ENCODE results near the gene INSRR. TPM values are rescaled to one million over a fixed set of nuclear protein-coding genes. Genes with fewer than 3 reads are reported as not detected.

INSRR gene
- total and polyA plus RNA-seq, 2 of the 4 experiments (the other 2 are of a cell fraction): not detected

DNA sequence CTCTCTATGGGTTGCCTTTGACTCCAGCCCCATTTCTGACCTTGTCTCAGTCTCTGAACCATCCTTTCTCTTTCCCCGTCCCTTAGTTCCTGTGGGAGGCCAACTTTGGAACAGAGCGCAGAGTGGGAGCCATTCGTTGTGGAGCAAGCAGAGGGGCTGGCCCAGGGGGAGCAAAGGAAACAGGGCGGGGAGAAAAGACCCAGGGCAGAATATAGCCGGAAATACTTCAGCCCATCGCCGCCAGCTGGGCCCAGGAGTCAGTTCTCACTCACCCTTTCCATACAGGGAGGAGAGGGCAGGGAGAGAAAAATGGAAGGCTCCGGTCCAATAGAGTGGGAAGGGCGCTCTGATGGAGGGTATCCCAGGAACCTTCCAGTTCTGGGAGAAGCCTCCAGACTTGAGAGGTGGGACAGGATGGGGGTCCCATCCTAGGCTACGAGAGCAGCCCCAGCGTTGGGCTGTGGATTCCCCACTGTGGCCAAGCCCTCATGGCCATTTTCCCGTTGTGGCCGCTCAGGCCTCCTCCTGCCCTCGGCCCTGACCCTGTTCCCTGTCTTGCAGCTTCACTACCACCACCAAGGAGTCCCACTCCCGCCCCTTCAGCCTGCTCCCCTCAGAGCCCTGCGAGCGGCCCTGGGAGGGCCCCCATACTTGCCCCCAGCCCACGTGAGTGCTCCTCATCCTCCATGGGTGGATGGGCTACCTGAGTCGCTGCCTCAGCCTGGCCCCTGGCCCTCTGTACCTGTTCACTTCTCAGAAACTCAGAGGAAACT lies 45.5 kb upstream of the INSRR start (continued):
- no peak for TF ChIP-seq SMC3 (IDR thresholded peaks at IDR 0.05; ENCODE audit: low read depth, low read length)

DNA sequence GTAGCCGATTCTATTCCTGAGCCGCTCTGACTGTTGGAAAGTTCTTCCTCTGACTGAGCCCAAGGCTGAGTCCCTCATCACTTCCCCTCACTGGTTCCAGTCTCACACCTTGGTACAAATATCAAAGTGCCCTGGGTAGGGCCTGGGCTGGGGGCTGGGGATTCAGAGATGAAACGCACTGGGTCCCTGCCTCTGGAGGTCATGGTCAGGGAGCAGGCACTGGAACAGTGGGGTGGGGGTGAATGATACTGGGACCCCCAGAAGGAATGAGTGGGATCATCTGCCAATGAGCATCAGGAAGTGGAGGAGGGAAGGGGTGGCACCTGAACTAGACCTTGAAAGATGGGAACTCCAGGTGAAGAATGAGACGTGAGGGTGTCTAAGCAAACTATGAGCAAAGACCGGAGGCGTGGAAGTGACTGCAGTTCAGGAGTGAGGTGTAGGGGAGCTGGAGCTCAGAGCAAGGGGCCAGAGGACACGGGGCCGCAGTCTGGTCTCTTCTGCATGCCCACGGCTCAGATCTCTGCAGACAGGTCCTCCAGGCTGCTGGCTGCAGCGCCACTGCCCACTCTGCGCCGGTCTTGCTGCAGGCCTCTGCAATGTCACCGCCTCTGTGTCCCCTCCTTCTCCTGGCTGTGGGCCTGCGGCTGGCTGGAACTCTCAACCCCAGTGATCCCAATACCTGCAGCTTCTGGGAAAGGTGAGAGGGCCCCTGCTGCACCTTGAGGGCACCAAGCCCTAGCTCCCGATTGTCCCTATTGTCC lies 44.6 kb upstream of the INSRR start:
- H3K18ac ChIP-seq (ENCODE audit: low read depth, low read length): no peak overlapping the region
- H2BK20ac ChIP-seq (ENCODE audit: low read depth, low read length): no peak overlapping the region
- in situ Hi-C loops (cut with MboI; ENCODE audit: low sequenced_read_pairs) (no loop called here), dilution Hi-C loops (cut with HindIII; ENCODE audit: low sequenced_read_pairs, unreplicated experiment) (no loop called here), intact Hi-C loops (cut with micrococcal nuclease) (no loop called here)
- peaks cover 15% of the 10 kb centered on the region for H3K9me1 ChIP-seq (ENCODE audit: insufficient read depth, low read length)
- H3K27ac ChIP-seq (ENCODE audit: insufficient read depth, low read length): no peak overlapping the region
- H3K27me3 ChIP-seq (ENCODE audit: control insufficient read depth, insufficient read depth, low read length): no peaks in the 10 kb centered on the region
- ChIA-PET POLR2A (ENCODE audit: unreplicated experiment) (no interaction called here), CTCF (no interaction called here)
- no peak overlapping the region for H2BK15ac ChIP-seq (ENCODE audit: low read depth, low read length)
- no peak overlapping the region for H2AK9ac ChIP-seq (replicated peaks; ENCODE audit: low read depth, low read length, poor library complexity)
- no peak overlapping the region for H4K8ac ChIP-seq (ENCODE audit: low read depth in 2 of 2, low read length in 2 of 2)
- H3K23ac ChIP-seq (ENCODE audit: low read depth, low read length): no peak overlapping the region
- ATAC-seq (ENCODE audit: low read depth): no peak
- BruUV-seq (replicated peaks): no TSS peak
- no peak overlapping the region for H3K9ac ChIP-seq (ENCODE audit: low read depth, low read length)
- no peaks in the 10 kb centered on the region for H3K9me3 ChIP-seq (ENCODE audit: control insufficient read depth, insufficient read depth, low read length)
- no peak overlapping the region for H4K5ac ChIP-seq (ENCODE audit: low read depth, low read length)
- peak overlapping the region; percentile 20; the same call in 1 of the 2 replicates for H2AK5ac ChIP-seq (ENCODE audit: low read depth, low read length)
- H2AFZ ChIP-seq (replicated peaks; ENCODE audit: low read length, poor library complexity): no peak overlapping the region
- DNase-seq: no peak
- no peak overlapping the region for H3K4me3 ChIP-seq (ENCODE audit: insufficient read depth, low read depth, low read length)
- H3K79me1 ChIP-seq (ENCODE audit: low read depth in 1 of 2, low read length in 2 of 2): peaks cover 22 to 78% of the 10 kb centered on the region in 2 experiments
- peaks cover 11% of the 10 kb centered on the region for H3K36me3 ChIP-seq (ENCODE audit: control insufficient read depth, insufficient read depth, low read length)
- WGBS, 2 experiments (ENCODE audit: extremely low coverage in 2 of 2, insufficient read length in 1 of 2): 88% methylated on average over 11 of the region's 15 CpGs; no CpG with 5 or more reads in 1 of the 2 experiments
- H4K91ac ChIP-seq (ENCODE audit: insufficient read depth, low read depth, low read length): no peak overlapping the region
- H3K4me2 ChIP-seq (ENCODE audit: low read depth, low read length): no peak overlapping the region
- H3K4me1 ChIP-seq (ENCODE audit: control insufficient read depth, insufficient read depth, low read length): peaks cover 28% of the 10 kb centered on the region
- no peaks in the 10 kb centered on the region for H4K20me1 ChIP-seq (ENCODE audit: insufficient read depth, low read length)
- H2BK120ac ChIP-seq (ENCODE audit: low read depth, low read length): no peak overlapping the region
- no peak overlapping the region for H3K14ac ChIP-seq (replicated peaks; ENCODE audit: low read depth, low read length)
- H3K4ac ChIP-seq (ENCODE audit: low read depth, low read length): no peak overlapping the region
- no peak overlapping the region for H3K56ac ChIP-seq (ENCODE audit: extremely low read depth, insufficient read depth, low read length)
- no peak overlapping the region for H2BK5ac ChIP-seq (ENCODE audit: low read depth, low read length, poor library complexity, severe bottlenecking)
- TF ChIP-seq MAZ (IDR thresholded peaks at IDR 0.05; ENCODE audit: borderline replicate concordance, low read depth, low read length): no peak
- no peak for TF ChIP-seq POLR2A (IDR thresholded peaks at IDR 0.05; ENCODE audit: low read depth, low read length)
- no peak for TF ChIP-seq CTCF (conservative IDR thresholded peaks at IDR 0.05; ENCODE audit: low read depth, low read length)
- TF ChIP-seq FOS (IDR thresholded peaks at IDR 0.05; ENCODE audit: low read depth, low read length): no peak
- no peak for TF ChIP-seq CHD1 (IDR thresholded peaks at IDR 0.05; ENCODE audit: low read depth, low read length)
- no peak for TF ChIP-seq USF2 (IDR thresholded peaks at IDR 0.05; ENCODE audit: low read depth, low read length)
- TF ChIP-seq BHLHE40 (IDR thresholded peaks at IDR 0.05; ENCODE audit: low read depth, low read length): no peak
- no peak for TF ChIP-seq MXI1 (IDR thresholded peaks at IDR 0.05; ENCODE audit: borderline replicate concordance, low read depth, low read length)
- no peak for TF ChIP-seq CEBPB (IDR thresholded peaks at IDR 0.05; ENCODE audit: low read depth, low read length)
- TF ChIP-seq, protein P1, sequence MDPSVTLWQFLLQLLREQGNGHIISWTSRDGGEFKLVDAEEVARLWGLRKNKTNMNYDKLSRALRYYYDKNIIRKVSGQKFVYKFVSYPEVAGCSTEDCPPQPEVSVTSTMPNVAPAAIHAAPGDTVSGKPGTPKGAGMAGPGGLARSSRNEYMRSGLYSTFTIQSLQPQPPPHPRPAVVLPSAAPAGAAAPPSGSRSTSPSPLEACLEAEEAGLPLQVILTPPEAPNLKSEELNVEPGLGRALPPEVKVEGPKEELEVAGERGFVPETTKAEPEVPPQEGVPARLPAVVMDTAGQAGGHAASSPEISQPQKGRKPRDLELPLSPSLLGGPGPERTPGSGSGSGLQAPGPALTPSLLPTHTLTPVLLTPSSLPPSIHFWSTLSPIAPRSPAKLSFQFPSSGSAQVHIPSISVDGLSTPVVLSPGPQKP (IDR thresholded peaks at IDR 0.05; ENCODE audit: borderline replicate concordance, low read depth, low read length): no peak

Data from IMR-90 (cell line).